Lung (tissue), 12 donors: ENCODE data around the gene MTARC2. TPM values are rescaled to one million over a fixed set of nuclear protein-coding genes. Genes with fewer than 3 reads are reported as not detected.

Experiments
- ATAC-seq: fragments of 200-7000 bp; cut with Tn5 transposase; one replicate; pipeline ENCODE4 v1.9.1; 2020; ENCODE audit warnings: moderate number of reproducible peaks; ENCODE audit not compliant: insufficient read depth, low FRiP score
- DNase-seq, 3 donors: peaks; one replicate each; pipeline ENCODE4 v3.0.0-alpha.2; 2013 to 2017
- H3K27ac ChIP-seq, 2 donors: one replicate each; pipeline ENCODE4 v1.5.1; 2013; ENCODE audit warnings: mild to moderate bottlenecking in 2 of 2, moderate library complexity in 2 of 2, control low read depth in 1 of 2, inconsistent platforms in 1 of 2, low read depth in 1 of 2, low read length in 1 of 2
- H3K27me3 ChIP-seq, 3 donors: one replicate each; pipeline ENCODE4 v1.5.1; 2013; ENCODE audit warnings: low read length in 2 of 3; ENCODE audit not compliant: control insufficient read depth in 3 of 3, insufficient read depth in 3 of 3
- H3K36me3 ChIP-seq, 4 donors: one replicate each; pipeline ENCODE4 v1.5.1; 2013; ENCODE audit warnings: low read length in 4 of 4, mild to moderate bottlenecking in 1 of 4, moderate library complexity in 1 of 4; ENCODE audit not compliant: control insufficient read depth in 4 of 4, insufficient read depth in 4 of 4
- H3K4me1 ChIP-seq, 5 donors: one replicate each; pipeline ENCODE4 v1.5.1; 2013; ENCODE audit warnings: low read length in 5 of 5, mild to moderate bottlenecking in 2 of 5, moderate library complexity in 1 of 5; ENCODE audit not compliant: control insufficient read depth in 5 of 5, insufficient read depth in 5 of 5
- H3K4me3 ChIP-seq: one replicate; pipeline ENCODE4 v1.5.1; 2013; ENCODE audit warnings: mild to moderate bottlenecking, control low read depth, moderate library complexity
- H3K9ac ChIP-seq, 2 donors: one replicate each; pipeline ENCODE4 v1.5.1; 2013; ENCODE audit warnings: low read length in 2 of 2, control low read depth in 1 of 2; ENCODE audit not compliant: insufficient read depth in 1 of 2
- H3K9me3 ChIP-seq, 4 donors: one replicate each; pipeline ENCODE4 v1.5.1; 2013; ENCODE audit warnings: low read length in 3 of 4, mild to moderate bottlenecking in 1 of 4, moderate library complexity in 1 of 4; ENCODE audit not compliant: control insufficient read depth in 4 of 4, insufficient read depth in 3 of 4
- CTCF ChIP-seq: IDR thresholded peaks from 2 replicates; pipeline ENCODE4 v1.5.1; 2012; ENCODE audit warnings: mild to moderate bottlenecking; ENCODE audit errors: control extremely low read depth, extremely low read depth
- WGBS, 2 donors: extraction: QIAGEN DNeasy Blood & Tissue Kit; methylation state at CpG; one replicate each; pipeline ENCODE4 v1.1.7; 2013; 5-methylcytosine and 5-hydroxymethylcytosine counted together
- polyA plus RNA-seq, 2 donors: library from polyadenylated mRNA; stranded (reverse); fragments of 200-250 nt; gene quantifications; one replicate each; pipeline ENCODE4 v1.2.1, GENCODE V29; 2013
- total RNA-seq, 2 donors: library from RNA; depleted of rRNA in 1 of 2; stranded (reverse); fragments of >200 nt in 1 of 2; gene quantifications; one replicate each; pipeline ENCODE4 v1.2.1, GENCODE V29; 2014 to 2021
- donor health status: control.
- donor health status: control.
- donor health status: Bipolar disorder and iron deficiency.
- donor health status: healthy.
- donor health status: DM: yes; HTN: yes; CAD: no.

Gene MTARC2
- total and polyA plus RNA-seq, 4 donors = 21.4 to 49.9 (median 39.5) TPM

- peaks cover 0 to 9% (median 4%) of the 10 kb centered on the region in 5 donors for H3K4me1 ChIP-seq
- DNase-seq = no peak
- no peak overlapping the region for H3K27ac ChIP-seq
- WGBS, 2 donors = 77 to 87% methylated on average over 4 of the region's 4 CpGs
- H3K27me3 ChIP-seq = no peaks in the 10 kb centered on the region
- H3K9ac ChIP-seq = no peak overlapping the region
- H3K36me3 ChIP-seq = no peaks in the 10 kb centered on the region
- TF ChIP-seq CTCF = no peak
- no peaks in the 10 kb centered on the region for H3K9me3 ChIP-seq
- no peak for ATAC-seq
- H3K4me3 ChIP-seq = no peak overlapping the region
Measured at GRCh38 chr1:220703305-220703704, 44.8 kb upstream of the MTARC2 start.

DNA sequence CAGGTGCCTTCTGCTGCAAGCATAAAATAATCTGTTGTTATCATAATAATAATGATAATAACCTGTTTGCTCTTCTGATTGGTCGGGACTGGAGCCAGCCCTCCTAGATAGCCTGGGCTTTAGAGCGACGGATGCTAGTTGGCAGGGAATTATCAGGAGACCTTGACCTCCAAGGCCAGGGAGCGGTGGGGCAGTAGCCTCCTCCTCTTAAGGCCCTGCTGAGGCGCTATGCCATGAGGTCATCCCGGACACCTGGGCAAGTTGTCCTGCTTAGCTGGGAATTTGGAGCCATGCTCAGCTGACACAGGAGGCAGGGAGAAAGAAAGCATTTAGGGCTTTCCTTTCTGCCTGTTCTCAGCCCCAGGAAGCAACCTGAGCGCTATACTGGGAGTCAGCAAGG is 42.3 kb upstream of the MTARC2 start:
- WGBS, 2 donors = 80 to 93% methylated on average over 7 of the region's 7 CpGs
- ATAC-seq = no peak

DNA sequence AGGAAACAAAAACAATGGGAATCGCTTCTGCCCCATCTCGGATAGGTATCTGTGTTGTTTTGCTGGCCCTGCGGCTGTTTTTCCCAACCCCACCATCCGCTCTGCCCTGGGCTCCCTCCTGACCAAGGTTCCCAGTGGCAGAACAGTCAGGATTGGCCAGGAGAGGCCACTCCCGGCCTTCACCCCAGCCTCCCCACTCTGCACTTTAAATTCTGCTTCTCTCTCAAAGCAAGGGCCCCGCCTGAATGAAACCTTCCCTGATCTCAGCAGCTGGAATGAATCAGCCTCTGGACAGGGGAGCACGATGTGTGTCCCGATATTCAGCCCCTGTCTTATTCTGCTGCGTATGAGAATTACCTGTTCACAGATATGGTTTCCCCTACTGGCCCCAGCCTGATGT is 41.6 kb upstream of the MTARC2 start:
- no peak overlapping the region for H3K9ac ChIP-seq
- no peak for ATAC-seq
- DNase-seq = no peak
- H3K4me3 ChIP-seq = no peak overlapping the region
- no peak for TF ChIP-seq CTCF
- H3K9me3 ChIP-seq = no peaks in the 10 kb centered on the region
- H3K27me3 ChIP-seq = no peaks in the 10 kb centered on the region
- H3K36me3 ChIP-seq = no peaks in the 10 kb centered on the region
- peaks cover 0 to 12% (median 0%) of the 10 kb centered on the region in 5 donors for H3K4me1 ChIP-seq
- H3K27ac ChIP-seq = no peak overlapping the region
- WGBS, 2 donors = 83 to 90% methylated on average over 9 of the region's 9 CpGs

More for the DNA sequence above, 42.3 kb upstream of the MTARC2 start:
- Histone ChIP-seq H3K36me3 (no peaks in the 10 kb centered on the region), H3K4me3 (no peak overlapping the region), H3K9me3 (no peaks in the 10 kb centered on the region), H3K4me1 (peaks cover 2 to 12% (median 2%) of the 10 kb centered on the region in 5 donors), H3K27me3 (no peaks in the 10 kb centered on the region), H3K27ac (no peak overlapping the region), H3K9ac (no peak overlapping the region)
- DNase-seq = no peak
- TF ChIP-seq CTCF = no peak

DNA sequence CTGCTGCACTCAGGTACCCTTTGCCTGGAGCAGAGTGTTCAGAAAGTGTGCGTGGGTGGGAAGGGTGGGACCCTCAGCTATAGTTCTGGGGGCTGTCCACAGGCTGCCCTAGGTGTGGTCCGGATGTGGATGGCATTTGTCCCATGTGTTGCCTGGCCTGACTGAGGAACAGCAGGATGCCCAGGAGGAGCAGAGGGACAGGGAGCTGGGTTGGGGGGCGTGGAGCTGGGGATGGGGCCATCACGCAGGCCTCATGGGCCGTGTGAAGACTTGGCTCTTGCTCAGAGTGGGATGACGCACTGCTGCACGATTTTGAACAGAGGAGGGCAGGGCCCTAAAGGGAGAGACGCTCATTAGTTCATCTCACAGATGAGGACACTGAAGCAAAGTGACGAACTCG is 41.0 kb upstream of the MTARC2 start:
- Histone ChIP-seq H3K36me3 (no peaks in the 10 kb centered on the region), H3K27ac (no peak overlapping the region), H3K27me3 (no peaks in the 10 kb centered on the region), H3K4me3 (no peak overlapping the region), H3K9me3 (no peaks in the 10 kb centered on the region), H3K9ac (no peak overlapping the region), H3K4me1 (peaks cover 0 to 12% (median 0%) of the 10 kb centered on the region in 5 donors)
- ATAC-seq (no peak), DNase-seq (no peak)
- 93 to 98% methylated on average over 10 of the region's 10 CpGs for WGBS, 2 donors
- TF ChIP-seq CTCF = no peak
